ENCODE results near the gene TMEM154.
"Not testable (repeated sequence)": the region's sequence is repeated elsewhere in the genome, so short reads cannot be mapped to it uniquely, and the experiment has no call there.

The TMEM154 gene

GRCh38 chr4:152672206-152673092 is 7.3 kb downstream of the TMEM154 start:
- TF ChIP-seq CTCF (IDR thresholded peaks at IDR 0.05; ENCODE audit: low read depth, low read length, missing control alignments): no peak
- H3K4me3 ChIP-seq (ENCODE audit: low read depth, low read length): no peak overlapping the region
- no peak for DNase-seq (ENCODE audit: low read depth)

GRCh38 chr4:152668338-152668964 is 11.3 kb downstream of the TMEM154 start:
- H3K4me3 ChIP-seq (ENCODE audit: low read depth, low read length): no peak overlapping the region
- DNase-seq (ENCODE audit: low read depth): no peak
- no peak for TF ChIP-seq CTCF (IDR thresholded peaks at IDR 0.05; ENCODE audit: low read depth, low read length, missing control alignments)

GRCh38 chr4:152667781-152668180 is 12.0 kb downstream of the TMEM154 start:
- no peak for DNase-seq (ENCODE audit: low read depth)
- H3K4me3 ChIP-seq (ENCODE audit: low read depth, low read length): no peak overlapping the region
- no peak for TF ChIP-seq CTCF (IDR thresholded peaks at IDR 0.05; ENCODE audit: low read depth, low read length, missing control alignments)

GRCh38 chr4:152666946-152667345 is 12.9 kb downstream of the TMEM154 start:
- no peak for DNase-seq (ENCODE audit: low read depth)
- H3K4me3 ChIP-seq (ENCODE audit: low read depth, low read length): no peak overlapping the region
- no peak for TF ChIP-seq CTCF (IDR thresholded peaks at IDR 0.05; ENCODE audit: low read depth, low read length, missing control alignments)

GRCh38 chr4:152665691-152666395 is 14.0 kb downstream of the TMEM154 start:
- H3K4me3 ChIP-seq (ENCODE audit: low read depth, low read length): no peak overlapping the region
- DNase-seq (ENCODE audit: low read depth): peak; percentile 49
- TF ChIP-seq CTCF (IDR thresholded peaks at IDR 0.05; ENCODE audit: low read depth, low read length, missing control alignments): no peak

- not testable (repeated sequence) for DNase-seq (ENCODE audit: low read depth)
- peak overlapping the region; percentile 43; the same call in 1 of the 2 replicates for H3K4me3 ChIP-seq (ENCODE audit: low read depth, low read length)
Measured at GRCh38 chr4:152664067-152664378, 15.8 kb downstream of the TMEM154 start.
